Loucy (cell line): ENCODE measurements around the gene CASP7.

ENCODE experiments used
- H2AFZ ChIP-seq: fragments of 200-600 bp; sonication (generic); 2 replicates; pipeline ENCODE4 v1.6.0; 2016; ENCODE audit warnings: antibody characterized with exemption, mild to moderate bottlenecking, low read length, moderate library complexity
- H3F3A ChIP-seq: fragments of 200-600 bp; 2 replicates; pipeline ENCODE4 v1.6.0; 2016; ENCODE audit warnings: antibody characterized with exemption, low read depth, mild to moderate bottlenecking
- H3K27me3 ChIP-seq: fragments of 200-600 bp; sonication (generic); 2 replicates; pipeline ENCODE4 v1.6.1; 2014; ENCODE audit warnings: low read length, mild to moderate bottlenecking; ENCODE audit not compliant: insufficient read depth, poor library complexity, severe bottlenecking
- H3K36me3 ChIP-seq: fragments of 200-600 bp; sonication (generic); 2 replicates; pipeline ENCODE4 v1.6.1; 2016; ENCODE audit warnings: low read length; ENCODE audit not compliant: insufficient read depth
- H3K4me1 ChIP-seq: fragments of 200-600 bp; sonication (generic); 2 replicates; pipeline ENCODE4 v1.5.1; 2014; ENCODE audit warnings: low read length, mild to moderate bottlenecking; ENCODE audit not compliant: insufficient read depth, poor library complexity, severe bottlenecking
- H3K4me2 ChIP-seq: fragments of 200-600 bp; sonication (generic); 2 replicates; pipeline ENCODE4 v1.6.0; 2014; ENCODE audit warnings: antibody characterized with exemption, low read length, low read depth, mild to moderate bottlenecking; ENCODE audit not compliant: poor library complexity, severe bottlenecking
- H3K4me3 ChIP-seq: fragments of 200-600 bp; sonication (generic); 2 replicates; pipeline ENCODE4 v1.5.1; 2014; ENCODE audit warnings: low read length, mild to moderate bottlenecking, mixed read lengths; ENCODE audit not compliant: poor library complexity, severe bottlenecking
- H3K79me2 ChIP-seq: fragments of 200-600 bp; sonication (generic); 2 replicates; pipeline ENCODE4 v1.6.1; 2014; ENCODE audit warnings: low read length; ENCODE audit not compliant: insufficient read depth
- H3K9ac ChIP-seq: fragments of 200-600 bp; sonication (generic); 2 replicates; pipeline ENCODE4 v1.6.0; 2014; ENCODE audit warnings: mild to moderate bottlenecking, low read depth, low read length, moderate library complexity; ENCODE audit not compliant: poor library complexity, severe bottlenecking
- H3K9me2 ChIP-seq: fragments of 200-600 bp; sonication (generic); replicated peaks from 2 replicates; pipeline ENCODE4 v1.6.1; 2016; ENCODE audit warnings: low read depth, low read length, mixed read lengths
- H3K9me3 ChIP-seq: fragments of 200-600 bp; sonication (generic); 2 replicates; pipeline ENCODE4 v1.6.1; 2014; ENCODE audit warnings: mild to moderate bottlenecking, antibody characterized with exemption, low read length, low read depth; ENCODE audit not compliant: insufficient read depth
- H4K20me1 ChIP-seq: fragments of 200-600 bp; sonication (generic); 2 replicates; pipeline ENCODE4 v1.6.0; 2014; ENCODE audit warnings: antibody characterized with exemption, low read length, mild to moderate bottlenecking; ENCODE audit not compliant: insufficient read depth, poor library complexity, severe bottlenecking
- EZH2phosphoT487 ChIP-seq: fragments of 200-600 bp; IDR thresholded peaks from 2 replicates; pipeline ENCODE4 v1.6.1; 2018; ENCODE audit warnings: antibody characterized with exemption, mild to moderate bottlenecking, moderate library complexity, borderline replicate concordance
- TF ChIP-seq, protein P1 (sequence below): fragments of 200-600 bp; sonication (generic); conservative IDR thresholded peaks from 2 replicates; pipeline ENCODE4 v1.5.1; 2014; ENCODE audit warnings: mild to moderate bottlenecking, antibody characterized with exemption, low read length

The CASP7 gene

GRCh38 chr10:113764582-113764981, 84.9 kb downstream of the CASP7 start:
- Histone ChIP-seq H3K4me1 (no peaks in the 10 kb centered on the region), H3K4me2 (no peak overlapping the region), H3F3A (no peaks in the 10 kb centered on the region), H3K27me3 (no peaks in the 10 kb centered on the region), H3K9ac (no peak overlapping the region), H3K79me2 (no peaks in the 10 kb centered on the region), H3K36me3 (no peaks in the 10 kb centered on the region), H3K9me3 (no peaks in the 10 kb centered on the region), H3K4me3 (no peak overlapping the region), H2AFZ (no peak overlapping the region), H3K9me2 (no peaks in the 10 kb centered on the region), H4K20me1 (no peaks in the 10 kb centered on the region)
- TF ChIP-seq, protein P1, sequence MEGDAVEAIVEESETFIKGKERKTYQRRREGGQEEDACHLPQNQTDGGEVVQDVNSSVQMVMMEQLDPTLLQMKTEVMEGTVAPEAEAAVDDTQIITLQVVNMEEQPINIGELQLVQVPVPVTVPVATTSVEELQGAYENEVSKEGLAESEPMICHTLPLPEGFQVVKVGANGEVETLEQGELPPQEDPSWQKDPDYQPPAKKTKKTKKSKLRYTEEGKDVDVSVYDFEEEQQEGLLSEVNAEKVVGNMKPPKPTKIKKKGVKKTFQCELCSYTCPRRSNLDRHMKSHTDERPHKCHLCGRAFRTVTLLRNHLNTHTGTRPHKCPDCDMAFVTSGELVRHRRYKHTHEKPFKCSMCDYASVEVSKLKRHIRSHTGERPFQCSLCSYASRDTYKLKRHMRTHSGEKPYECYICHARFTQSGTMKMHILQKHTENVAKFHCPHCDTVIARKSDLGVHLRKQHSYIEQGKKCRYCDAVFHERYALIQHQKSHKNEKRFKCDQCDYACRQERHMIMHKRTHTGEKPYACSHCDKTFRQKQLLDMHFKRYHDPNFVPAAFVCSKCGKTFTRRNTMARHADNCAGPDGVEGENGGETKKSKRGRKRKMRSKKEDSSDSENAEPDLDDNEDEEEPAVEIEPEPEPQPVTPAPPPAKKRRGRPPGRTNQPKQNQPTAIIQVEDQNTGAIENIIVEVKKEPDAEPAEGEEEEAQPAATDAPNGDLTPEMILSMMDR, result no peak
- no peak for TF ChIP-seq EZH2phosphoT487

- Histone ChIP-seq H3K9me3 (no peaks in the 10 kb centered on the region), H3K4me2 (no peak overlapping the region), H4K20me1 (no peaks in the 10 kb centered on the region), H3F3A (no peaks in the 10 kb centered on the region), H3K27me3 (no peaks in the 10 kb centered on the region), H3K4me3 (no peak overlapping the region), H3K9ac (no peak overlapping the region), H2AFZ (no peak overlapping the region), H3K4me1 (no peaks in the 10 kb centered on the region), H3K9me2 (no peaks in the 10 kb centered on the region), H3K79me2 (no peaks in the 10 kb centered on the region), H3K36me3 (no peaks in the 10 kb centered on the region)
- TF ChIP-seq EZH2phosphoT487, result no peak
- TF ChIP-seq, protein P1, result no peak
These were observed 86.2 kb downstream of the CASP7 start for GRCh38 chr10:113765910-113766309.

GRCh38 chr10:113767222-113767621, 87.5 kb downstream of the CASP7 start:
- no peaks in the 10 kb centered on the region for H3K9me2 ChIP-seq
- H3F3A ChIP-seq, result no peaks in the 10 kb centered on the region
- no peaks in the 10 kb centered on the region for H4K20me1 ChIP-seq
- TF ChIP-seq EZH2phosphoT487, result no peak
- TF ChIP-seq, protein P1, result no peak
- H3K9me3 ChIP-seq, result no peaks in the 10 kb centered on the region
- no peak overlapping the region for H2AFZ ChIP-seq
- H3K27me3 ChIP-seq, result no peaks in the 10 kb centered on the region
- H3K4me2 ChIP-seq, result no peak overlapping the region
- no peaks in the 10 kb centered on the region for H3K36me3 ChIP-seq
- no peaks in the 10 kb centered on the region for H3K79me2 ChIP-seq
- H3K9ac ChIP-seq, result no peak overlapping the region
- no peaks in the 10 kb centered on the region for H3K4me1 ChIP-seq
- no peak overlapping the region for H3K4me3 ChIP-seq
